GM21786 (cell line): ENCODE measurements around the gene RBMX.
"Not testable (repeated sequence)": the region's sequence is repeated elsewhere in the genome, so short reads cannot be mapped to it uniquely, and the experiment has no call there.

ENCODE experiments used
- ATAC-seq: cut with Tn5 transposase; IDR thresholded peaks from one replicate; pipeline ENCODE4 v1.9.1; 2021; ENCODE audit not compliant: unreplicated experiment

The RBMX gene

DNA sequence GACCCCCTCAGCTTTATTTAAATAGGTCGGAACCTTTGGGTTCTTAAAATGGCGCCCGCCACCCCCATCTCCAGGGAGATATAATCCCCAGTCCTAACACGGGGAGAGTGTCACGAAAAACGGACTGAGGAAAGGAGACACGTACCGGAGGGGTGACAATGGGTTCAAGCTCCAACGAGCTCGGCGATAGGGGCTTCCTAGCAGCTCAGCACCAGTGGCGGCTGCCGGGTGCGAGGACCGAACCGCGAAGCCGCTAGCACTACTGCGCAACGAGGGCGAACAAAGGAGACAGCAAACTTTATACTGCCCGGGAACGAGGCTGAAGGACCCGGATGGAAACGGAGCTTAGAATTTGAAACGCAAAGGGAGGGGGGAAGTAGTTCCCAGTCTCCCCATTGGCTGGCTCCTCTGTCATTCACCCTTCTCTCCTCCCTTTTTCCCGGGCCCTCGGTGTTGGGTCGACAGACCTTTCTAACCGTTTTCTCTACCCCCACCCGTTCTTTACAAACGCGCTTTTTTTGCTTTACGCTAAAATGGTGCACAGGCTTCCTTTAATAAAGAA is at the start of gene RBMX:
RBMX (minus strand) TSS at position 274 of the 562 bp plus-strand sequence. CDS start 1,298 bp downstream, outside the sequence.
- ATAC-seq = peak; percentile 96

- not testable (repeated sequence) for ATAC-seq
These were observed 40.9 kb upstream of the RBMX start for GRCh38 chrX:136921438-136921837.

DNA sequence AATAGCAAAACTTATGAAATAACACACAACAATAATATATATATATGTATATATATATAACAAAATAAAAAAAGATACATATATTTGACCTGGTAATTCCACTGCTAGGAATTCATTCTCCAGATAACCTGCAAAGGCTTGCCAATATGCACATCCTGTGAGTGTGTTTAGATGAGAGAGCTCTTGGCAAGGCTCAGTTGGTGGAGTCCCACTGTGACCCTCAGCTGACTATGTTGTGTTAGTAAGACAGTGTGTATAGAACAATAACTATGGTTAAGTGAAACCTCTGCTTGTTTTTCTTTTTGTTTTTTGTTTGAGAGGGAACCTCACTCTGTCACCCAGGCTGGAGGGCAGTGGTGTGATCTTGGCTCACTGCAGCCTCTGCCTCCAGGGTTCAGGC is 39.5 kb upstream of the RBMX start:
- ATAC-seq = no peak

DNA sequence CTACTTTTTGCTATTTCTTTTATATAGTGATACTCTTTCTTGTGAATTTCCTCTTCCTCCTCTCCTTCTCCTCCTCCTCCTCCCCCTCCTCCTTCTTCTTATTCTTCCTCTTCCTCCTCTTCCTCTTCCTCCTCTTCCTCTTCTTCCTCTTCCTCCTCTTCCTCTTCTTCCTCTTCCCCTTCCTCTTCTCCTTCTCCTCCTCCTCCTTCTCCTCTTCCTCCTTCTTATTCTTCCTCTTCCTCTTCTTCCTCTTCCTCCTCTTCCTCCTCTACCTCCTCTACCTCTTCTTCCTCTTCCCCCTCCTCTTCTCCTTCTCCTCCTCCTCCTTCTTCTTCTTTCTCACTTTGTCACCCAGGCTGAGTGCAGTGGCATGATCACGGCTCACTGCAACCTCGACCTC is 36.3 kb upstream of the RBMX start:
- no peak for ATAC-seq

GRCh38 chrX:136911661-136912060 is 31.1 kb upstream of the RBMX start:
- not testable (repeated sequence) for ATAC-seq

GRCh38 chrX:136911253-136911652 is 30.7 kb upstream of the RBMX start:
- no peak for ATAC-seq

DNA sequence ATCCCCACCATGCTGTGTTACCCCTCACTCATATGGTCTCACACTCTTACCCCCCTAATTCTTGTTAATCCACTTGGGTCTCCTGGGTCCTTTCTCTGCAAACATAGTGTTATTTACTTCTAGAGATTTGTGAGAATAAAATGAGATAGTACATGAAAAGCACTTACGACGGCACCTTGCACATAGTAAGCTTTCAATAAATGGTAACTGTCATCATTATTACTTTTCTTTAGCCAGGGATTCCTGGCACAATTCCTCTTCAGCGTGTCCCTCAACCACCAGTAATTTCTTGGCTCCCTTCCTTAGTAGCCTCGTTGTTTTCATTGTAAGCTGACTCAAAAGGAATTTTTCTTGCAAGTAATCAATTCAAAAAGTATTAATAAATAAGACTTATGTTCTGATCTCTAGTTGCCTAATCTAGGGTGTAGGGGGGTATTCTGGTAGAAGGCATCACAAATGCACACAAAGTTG is 30.1 kb upstream of the RBMX start:
- no peak for ATAC-seq

DNA sequence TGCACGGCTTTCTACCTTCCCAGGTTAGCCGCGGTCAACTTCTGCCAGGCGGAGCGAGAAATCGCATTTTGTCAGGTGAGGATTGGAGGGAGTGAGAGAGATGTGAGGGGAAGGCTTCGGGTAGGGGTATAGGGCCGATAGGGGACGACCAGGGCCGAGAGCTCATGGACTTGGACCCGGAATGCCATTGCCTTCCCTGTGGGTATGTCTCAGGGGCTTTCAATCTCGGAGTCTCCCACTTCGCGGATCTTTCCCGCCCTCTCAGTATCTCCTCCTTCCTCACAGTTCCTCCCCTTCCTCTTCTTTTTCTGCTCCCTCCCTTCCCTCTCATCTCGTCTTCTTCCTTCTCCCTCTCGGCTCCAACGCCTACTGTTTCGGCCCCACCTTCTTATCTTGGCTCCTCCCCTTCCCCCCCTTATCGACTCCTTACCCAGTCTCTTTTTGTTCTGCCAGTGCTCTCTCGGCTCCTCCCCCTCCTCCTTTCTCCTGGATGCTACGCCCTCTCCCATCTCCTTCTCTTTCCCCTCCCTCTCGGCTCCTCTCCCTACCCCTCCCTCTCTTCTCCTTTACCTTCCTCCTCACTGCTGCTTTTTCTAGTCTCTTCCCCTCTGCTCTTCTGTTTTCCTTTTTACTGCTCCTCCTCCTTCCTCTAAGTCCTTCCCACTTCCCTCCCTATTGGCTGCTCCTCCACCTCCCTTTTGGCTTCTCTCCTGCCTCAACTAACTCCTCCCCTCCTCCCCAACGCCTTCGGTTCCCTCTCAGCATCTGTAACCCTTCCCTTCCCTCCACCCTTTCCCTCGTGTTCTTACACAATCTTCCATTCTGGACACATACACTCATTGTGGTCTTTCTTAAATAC is 29.4 kb upstream of the RBMX start:
- peak; percentile 67 for ATAC-seq

GRCh38 chrX:136909119-136909705 is 28.7 kb upstream of the RBMX start:
- peak; percentile 61 for ATAC-seq

DNA sequence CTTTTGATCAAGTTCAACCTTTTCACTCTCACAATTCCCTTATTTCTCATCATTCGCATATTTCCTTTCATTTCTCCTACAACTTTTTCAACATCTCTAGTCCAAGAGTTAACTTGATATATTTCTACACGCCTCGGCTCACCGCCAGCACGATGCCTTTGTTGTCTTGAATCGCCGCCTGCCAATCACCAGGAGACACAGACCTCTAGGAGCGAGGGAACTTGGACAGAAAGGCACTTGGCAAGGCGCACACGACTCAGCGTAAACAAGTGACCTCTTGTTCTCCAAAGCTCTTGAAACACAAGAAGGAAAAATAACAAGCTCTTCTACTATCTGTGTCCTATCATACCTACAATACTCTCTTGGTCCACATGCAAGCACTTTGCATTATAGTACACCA is 27.1 kb upstream of the RBMX start:
- no peak for ATAC-seq

- no peak for ATAC-seq
These were observed 26.5 kb upstream of the RBMX start for GRCh38 chrX:136906921-136907510.

- ATAC-seq = not testable (repeated sequence)
These were observed 23.5 kb upstream of the RBMX start for GRCh38 chrX:136904067-136904466.

GRCh38 chrX:136900071-136900470 is 19.5 kb upstream of the RBMX start:
- not testable (repeated sequence) for ATAC-seq

- no peak for ATAC-seq
These were observed 18.7 kb upstream of the RBMX start for GRCh38 chrX:136899221-136899620.

GRCh38 chrX:136898752-136899151 is 18.2 kb upstream of the RBMX start:
- not testable (repeated sequence) for ATAC-seq

DNA sequence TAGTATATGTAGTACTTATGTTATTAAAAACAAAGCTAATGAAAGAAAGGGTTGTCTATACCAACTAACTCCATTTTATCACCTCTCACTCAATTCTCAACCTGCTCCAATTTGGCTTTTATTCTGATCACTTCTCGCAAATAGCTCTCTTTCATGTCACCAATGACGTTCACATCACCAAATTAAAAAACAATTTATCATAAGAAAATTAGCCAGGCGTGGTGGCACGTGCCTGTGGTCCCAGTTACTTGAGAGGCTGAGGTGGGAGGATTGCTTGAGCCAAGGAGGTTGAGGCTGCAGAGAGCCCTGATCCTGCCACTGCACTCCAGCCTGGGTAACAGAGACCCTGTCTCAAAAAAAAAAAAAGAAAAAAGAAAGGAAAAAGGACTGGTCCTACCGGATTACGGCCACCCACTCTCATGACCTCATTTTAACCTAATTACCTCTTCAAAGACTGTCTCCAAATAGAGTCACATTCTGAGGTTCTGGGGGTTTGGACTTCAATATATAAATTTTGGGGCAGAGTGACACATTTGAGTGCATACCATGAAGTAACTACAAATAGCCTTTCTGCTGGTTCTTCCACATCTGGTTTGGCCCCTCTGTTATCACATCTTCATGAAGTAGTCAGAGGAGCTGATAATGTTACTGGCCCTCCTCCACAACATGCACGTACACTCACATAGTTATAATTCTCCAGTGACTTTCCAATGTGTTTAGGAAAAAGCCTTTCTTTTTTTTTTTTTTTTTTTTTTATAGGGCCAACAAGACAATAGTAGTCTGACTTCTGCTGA is 15.8 kb upstream of the RBMX start:
- no peak for ATAC-seq

DNA sequence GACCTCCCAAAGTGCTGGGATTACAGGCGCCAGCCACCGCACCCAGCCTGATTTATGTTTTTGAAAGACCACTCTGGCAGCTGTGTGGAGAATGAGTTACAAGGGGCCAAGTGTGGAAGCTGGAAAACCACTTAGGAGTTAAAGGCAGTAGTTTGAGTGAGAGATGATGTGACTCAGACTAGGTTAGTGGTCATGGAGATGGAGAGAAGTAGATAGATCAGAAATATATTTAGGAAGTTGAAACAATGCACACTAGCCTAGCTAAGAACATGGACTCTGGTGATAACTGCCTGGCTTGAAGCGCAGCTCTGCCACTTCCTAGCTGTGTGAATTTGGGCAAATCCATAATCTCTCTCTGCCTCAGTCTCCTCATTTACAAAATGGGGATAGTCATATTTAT is 11.9 kb upstream of the RBMX start:
- ATAC-seq = no peak

- not testable (repeated sequence) for ATAC-seq
These were observed 10.1 kb upstream of the RBMX start for GRCh38 chrX:136890596-136890995.

DNA sequence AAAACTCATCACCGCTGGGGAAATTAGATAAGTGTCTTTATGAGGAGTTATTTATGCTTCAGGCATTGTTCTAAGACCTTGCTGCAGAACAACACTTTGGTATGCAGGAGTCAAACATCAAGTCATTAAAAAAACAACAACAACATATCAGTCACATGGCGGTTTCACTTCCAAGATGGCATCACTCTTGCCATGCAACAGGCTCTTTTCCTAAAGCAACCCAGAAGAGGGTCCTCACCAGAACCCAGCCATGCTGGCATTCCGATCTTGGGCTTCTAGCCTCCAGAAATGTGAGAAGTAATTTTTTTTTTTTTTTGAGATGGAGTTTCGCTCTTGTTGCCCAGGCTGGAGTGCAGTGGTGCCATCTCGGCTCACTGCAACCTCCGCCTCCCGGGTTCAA is 8.7 kb upstream of the RBMX start:
- ATAC-seq = no peak

DNA sequence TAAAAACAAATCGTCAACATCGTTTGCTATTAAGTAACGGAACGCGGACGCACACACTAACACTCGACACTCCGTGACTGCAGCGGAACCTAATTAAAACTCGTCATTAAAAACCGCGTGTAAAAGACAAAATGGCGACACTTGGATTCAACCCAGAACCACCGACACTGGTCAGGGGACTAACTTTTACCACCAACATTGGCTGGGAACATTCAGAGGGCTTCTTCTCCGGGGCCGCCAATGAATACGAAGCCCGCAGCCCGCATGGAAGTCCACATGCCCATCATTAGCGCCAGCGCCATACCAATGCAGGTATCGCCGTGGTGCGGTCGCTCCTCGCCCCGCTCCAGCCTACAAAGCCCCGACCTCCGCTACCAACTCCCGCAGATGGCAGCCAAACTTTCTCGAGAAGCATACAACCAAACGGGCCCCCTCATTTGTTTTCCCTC is 498 bp downstream of the RBMX start:
- ATAC-seq = peak; percentile 4
